H1 (cell line): Measurements from ENCODE around the gene MUC5AC. TPM values are rescaled to one million over a fixed set of nuclear protein-coding genes. Genes with fewer than 3 reads are reported as not detected.

Experiments
- CTCF ChIA-PET: fragments of 300-600 bp; sonication (Branson Sonifier 250); formaldehyde crosslinking; loops from one replicate; lab custom pipeline; 2021; ENCODE audit not compliant: partially characterized antibody; lab: Charles Lee
- POLR2A ChIA-PET: fragments of 300-600 bp; sonication (Branson Sonifier 250); formaldehyde crosslinking; loops from one replicate; lab custom pipeline; 2021; ENCODE audit warnings: inconsistent platforms; ENCODE audit not compliant: partially characterized antibody; lab: Charles Lee
- DNase-seq, 2 experiments: peaks; one replicate each; pipeline versions ENCODE4 v3.0.0 to v3.0.0-alpha.2; 2010 to 2022; ENCODE audit warnings: low spot score in 2 of 2, low read depth in 1 of 2, mixed read lengths in 1 of 2
- FAIRE-seq: peaks from 2 replicates; lab custom pipeline; 2011; peaks lifted over from hg19 to GRCh38; lab: Jason Lieb, UNC
- H2AFZ ChIP-seq: 2 replicates; pipeline ENCODE4 v1.8.1; 2012; ENCODE audit warnings: low read length, inconsistent platforms
- H2AK5ac ChIP-seq: 2 replicates; pipeline ENCODE4 v1.6.1; 2013; ENCODE audit warnings: low read depth, low read length
- H2BK120ac ChIP-seq: replicated peaks from 2 replicates; pipeline ENCODE3; 2013; ENCODE audit warnings: low read depth, low read length, inconsistent platforms
- H2BK12ac ChIP-seq: 2 replicates; pipeline ENCODE4 v1.6.1; 2013; ENCODE audit warnings: low read depth, low read length
- H2BK15ac ChIP-seq: 2 replicates; pipeline ENCODE4 v1.6.1; 2013; ENCODE audit warnings: low read length
- H2BK20ac ChIP-seq: 2 replicates; pipeline ENCODE4 v1.6.1; 2013; ENCODE audit warnings: low read length
- H2BK5ac ChIP-seq: 2 replicates; pipeline ENCODE4 v1.6.1; 2013; ENCODE audit warnings: low read depth, low read length
- H3K14ac ChIP-seq: 2 replicates; pipeline ENCODE4 v1.6.1; 2013; ENCODE audit warnings: inconsistent platforms; ENCODE audit not compliant: insufficient read length
- H3K18ac ChIP-seq: 2 replicates; pipeline ENCODE4 v1.6.1; 2013; ENCODE audit warnings: low read length; ENCODE audit errors: extremely low read depth
- H3K23ac ChIP-seq: 2 replicates; pipeline ENCODE4 v1.6.1; 2013; ENCODE audit warnings: inconsistent platforms; ENCODE audit not compliant: insufficient read length
- H3K23me2 ChIP-seq: 2 replicates; pipeline ENCODE4 v1.6.1; 2013; ENCODE audit warnings: low read depth, low read length
- H3K27ac ChIP-seq: 2 replicates; pipeline ENCODE4 v1.6.1; 2011; ENCODE audit warnings: low read depth, low read length, inconsistent platforms
- H3K27me3 ChIP-seq, 4 experiments: replicated peaks in 1 of 4; 1 replicate in 1 of 4; 2 replicates in 3 of 4; pipeline versions ENCODE4 v1.6.1 to v1.8.1; 2011 to 2013; ENCODE audit warnings: low read length in 3 of 4, mild to moderate bottlenecking in 3 of 4, inconsistent platforms in 2 of 4, mixed read lengths in 2 of 4, moderate library complexity in 1 of 4; ENCODE audit not compliant: control insufficient read depth in 3 of 4, insufficient read depth in 3 of 4; ENCODE audit errors: extremely low read depth in 1 of 4
- H3K36me3 ChIP-seq, 4 experiments: 2 replicates each; pipeline versions ENCODE4 v1.6.1 to v1.8.1; 2011 to 2013; ENCODE audit warnings: mild to moderate bottlenecking in 4 of 4, low read length in 3 of 4, moderate library complexity in 2 of 4, control low read depth in 1 of 4, inconsistent platforms in 1 of 4; ENCODE audit not compliant: insufficient read depth in 4 of 4, control insufficient read depth in 2 of 4
- H3K4ac ChIP-seq: replicated peaks from 2 replicates; pipeline ENCODE3; 2013; ENCODE audit warnings: low read length, low read depth, mixed read lengths, inconsistent platforms; ENCODE audit not compliant: insufficient read length
- H3K4me1 ChIP-seq, 4 experiments: replicated peaks in 1 of 4; 1 replicate in 1 of 4; 2 replicates in 3 of 4; pipeline versions ENCODE4 v1.6.1 to v1.8.1; 2011 to 2013; ENCODE audit warnings: low read length in 3 of 4, inconsistent platforms in 2 of 4, mixed read lengths in 1 of 4; ENCODE audit not compliant: insufficient read depth in 4 of 4, control insufficient read depth in 3 of 4
- H3K4me2 ChIP-seq, 2 experiments: 2 replicates each; pipeline versions ENCODE4 v1.6.1 to v1.8.1; 2011 to 2013; ENCODE audit warnings: low read depth in 2 of 2, low read length in 2 of 2, control low read depth in 1 of 2, inconsistent platforms in 1 of 2, mild to moderate bottlenecking in 1 of 2; ENCODE audit not compliant: insufficient read depth in 1 of 2
- H3K4me3 ChIP-seq, 4 experiments: fragments of 200-600, 300-600 bp in 1 of 4; sonication (generic), shearing (Covaris generic), sonication (Bioruptor Twin) in 1 of 4; 2 replicates each; pipeline versions ENCODE4 v1.5.1 to v1.8.1; 2011 to 2016; ENCODE audit warnings: low read length in 4 of 4, low read depth in 3 of 4, control low read depth in 2 of 4, inconsistent platforms in 2 of 4, mild to moderate bottlenecking in 2 of 4, mixed read lengths in 1 of 4, moderate library complexity in 1 of 4; ENCODE audit not compliant: insufficient read depth in 2 of 4; ENCODE audit errors: extremely low read depth in 1 of 4
- H3K56ac ChIP-seq: replicated peaks from 2 replicates; pipeline ENCODE3; 2013; ENCODE audit warnings: low read depth, mild to moderate bottlenecking, mixed read lengths, low read length, inconsistent platforms; ENCODE audit not compliant: insufficient read length
- H3K79me1 ChIP-seq: 2 replicates; pipeline ENCODE4 v1.6.1; 2013; ENCODE audit warnings: low read depth, low read length, control low read depth
- H3K79me2 ChIP-seq, 2 experiments: 2 replicates each; pipeline versions ENCODE4 v1.6.1 to v1.8.1; 2012 to 2013; ENCODE audit warnings: low read length in 2 of 2, mild to moderate bottlenecking in 2 of 2, inconsistent platforms in 1 of 2; ENCODE audit not compliant: insufficient read depth in 2 of 2, control insufficient read depth in 1 of 2
- H3K9ac ChIP-seq, 4 experiments: replicated peaks in 1 of 4; 1 replicate in 1 of 4; 2 replicates in 3 of 4; pipeline versions ENCODE4 v1.6.1 to v1.8.1; 2011 to 2013; ENCODE audit warnings: low read depth in 3 of 4, low read length in 3 of 4, control low read depth in 2 of 4, mild to moderate bottlenecking in 2 of 4, moderate library complexity in 2 of 4, inconsistent platforms in 1 of 4; ENCODE audit errors: extremely low read depth in 1 of 4
- H3K9me3 ChIP-seq, 2 experiments: 2 replicates each; pipeline versions ENCODE4 v1.6.1 to v1.8.1; 2012 to 2013; ENCODE audit warnings: mild to moderate bottlenecking in 2 of 2, moderate library complexity in 2 of 2, control low read depth in 1 of 2, inconsistent platforms in 1 of 2, low read depth in 1 of 2, low read length in 1 of 2, mixed read lengths in 1 of 2; ENCODE audit not compliant: insufficient read depth in 2 of 2
- H4K20me1 ChIP-seq, 2 experiments: replicated peaks in 1 of 2; 2 replicates each; pipeline versions ENCODE3 to v1.8.1; 2011 to 2013; ENCODE audit warnings: inconsistent platforms in 2 of 2, low read length in 2 of 2, mild to moderate bottlenecking in 1 of 2; ENCODE audit not compliant: insufficient read depth in 2 of 2, control insufficient read depth in 1 of 2
- H4K5ac ChIP-seq: 2 replicates; pipeline ENCODE4 v1.6.1; 2013; ENCODE audit warnings: low read length, low read depth, mixed read lengths, inconsistent platforms; ENCODE audit not compliant: insufficient read length
- H4K8ac ChIP-seq: 2 replicates; pipeline ENCODE4 v1.8.0; 2013; ENCODE audit warnings: mild to moderate bottlenecking, moderate library complexity, low read length, inconsistent platforms; ENCODE audit not compliant: insufficient read depth; ENCODE audit errors: extremely low read depth
- H4K91ac ChIP-seq: replicated peaks from 2 replicates; pipeline ENCODE3; 2013; ENCODE audit warnings: low read length, mixed read lengths, inconsistent platforms; ENCODE audit not compliant: insufficient read length
- CBX8 ChIP-seq: fragments of 300-800, 300-1000 bp; sonication (generic); IDR thresholded peaks from 2 replicates; pipeline ENCODE4 v1.7.1; 2016; ENCODE audit warnings: low read depth, low read length, borderline replicate concordance
- HDAC2 ChIP-seq, 2 experiments: fragments of 300-600 bp in 1 of 2; sonication (generic) in 1 of 2; IDR thresholded peaks; 2 replicates each; pipeline ENCODE4 v1.6.1; 2011 to 2012; ENCODE audit warnings: low read depth in 2 of 2, low read length in 2 of 2, mild to moderate bottlenecking in 2 of 2, moderate library complexity in 2 of 2, borderline replicate concordance in 1 of 2, inconsistent platforms in 1 of 2
- KDM4A ChIP-seq: IDR thresholded peaks from one replicate; pipeline ENCODE4 v1.7.1; 2012; ENCODE audit warnings: low read depth, mild to moderate bottlenecking, moderate library complexity, low read length, inconsistent platforms; ENCODE audit not compliant: severe bottlenecking
- PHF8 ChIP-seq: fragments of 200-600 bp; sonication (generic); conservative IDR thresholded peaks from 2 replicates; pipeline ENCODE4 v1.7.1; 2012; ENCODE audit warnings: low read depth, mild to moderate bottlenecking, inconsistent platforms, low read length, moderate library complexity
- RAD21 ChIP-seq, 2 experiments: IDR thresholded peaks in 1 of 2; conservative IDR thresholded peaks in 1 of 2; 2 replicates each; pipeline ENCODE4 v1.6.1; 2011; ENCODE audit warnings: low read depth in 2 of 2, low read length in 2 of 2, improper control_type of control experiment in 1 of 2, inconsistent platforms in 1 of 2, mild to moderate bottlenecking in 1 of 2, moderate library complexity in 1 of 2
- RBBP5 ChIP-seq: IDR thresholded peaks from 2 replicates; pipeline ENCODE4 v1.7.1; 2012; ENCODE audit warnings: low read depth, mild to moderate bottlenecking, inconsistent platforms, low read length, moderate library complexity, borderline replicate concordance
- RFX5 ChIP-seq: IDR thresholded peaks from 2 replicates; pipeline ENCODE4 v1.6.1; 2011; ENCODE audit warnings: low read depth, low read length, improper control_type of control experiment, borderline replicate concordance
- SP2 ChIP-seq: IDR thresholded peaks from 2 replicates; pipeline ENCODE4 v1.6.1; 2012; ENCODE audit warnings: mild to moderate bottlenecking, low read length, inconsistent platforms
- TBP ChIP-seq: IDR thresholded peaks from 2 replicates; pipeline ENCODE4 v1.6.1; 2011; ENCODE audit warnings: low read depth, low read length, improper control_type of control experiment
- TEAD4 ChIP-seq: IDR thresholded peaks from 2 replicates; pipeline ENCODE4 v1.6.1; 2012; ENCODE audit warnings: low read depth, low read length, inconsistent platforms, mixed read lengths
- WGBS, 2 experiments: shearing (Covaris generic) in 1 of 2; methylation state at CpG; one replicate each; pipeline versions ENCODE4 v1.1.6 to v1.1.7; 2013 to 2015; ENCODE audit warnings: low lambda C conversion rate in 2 of 2, mixed read lengths in 2 of 2, inconsistent platforms in 1 of 2, low coverage in 1 of 2, missing lambda C conversion rate in 1 of 2; ENCODE audit not compliant: insufficient replicate concordance in 2 of 2, insufficient coverage in 1 of 2, insufficient read length in 1 of 2; ENCODE audit errors: extremely low coverage in 1 of 2, missing lambda C conversion rate in 1 of 2; 5-methylcytosine and 5-hydroxymethylcytosine counted together
- polyA plus RNA-seq, 7 experiments: library from polyadenylated mRNA; depleted of rRNA in 3 of 7; stranded (reverse) in 5 of 7; unstranded in 2 of 7; fragments of >200 nt in 5 of 7; fragments of 200-250 nt in 2 of 7; gene quantifications; 1 replicate in 5 of 7; 2 replicates in 1 of 7; 4 replicates in 1 of 7; pipeline versions ENCODE4 v1.2.1 to v1.2.3, GENCODE V29; 2011 to 2013; ENCODE audit warnings: missing spikeins in 2 of 7, mixed read lengths in 2 of 7
- total RNA-seq: library from RNA; stranded (reverse); fragmentation: NEBNext Ultra II Directional; extraction: Animal tissue kit (Norgen Biotek cat#: 25700); gene quantifications from 2 replicates; pipeline ENCODE4 v1.2.1, GENCODE V29; 2021
- TF ChIP-seq, protein P1 (sequence below): IDR thresholded peaks from 2 replicates; pipeline ENCODE4 v1.6.1; 2012; ENCODE audit warnings: low read length, inconsistent platforms

The MUC5AC gene
- total and polyA plus RNA-seq, 2 of the 8 experiments (the other 6 are each of a cell fraction or from before 2014, with no cell fraction given), result not detected

DNA sequence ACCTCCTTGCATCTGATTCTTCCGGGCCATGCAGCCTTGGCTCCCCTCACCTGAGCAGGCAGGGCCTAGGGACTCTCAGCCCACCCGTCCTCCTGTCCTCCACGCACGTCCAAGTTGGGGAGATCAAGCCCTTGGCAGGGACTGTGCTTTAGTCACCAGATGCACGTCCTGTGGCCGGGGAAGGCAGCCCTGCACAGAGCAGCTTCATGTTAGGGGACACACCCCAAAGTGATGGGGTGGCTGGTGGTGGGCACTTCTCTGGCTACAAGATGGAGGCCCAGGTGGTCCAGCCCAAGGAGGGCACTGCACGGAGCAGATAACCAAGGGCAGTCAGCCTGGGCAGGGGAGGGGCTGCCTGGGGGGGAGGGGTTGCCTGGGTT, 66.3 kb downstream of the MUC5AC start:
- H3K27ac ChIP-seq, result no peak overlapping the region
- H2AFZ ChIP-seq, result no peak overlapping the region
- no peaks in the 10 kb centered on the region for H3K79me1 ChIP-seq
- 0 out of 2 replicates have a peak overlapping the region, but pooled peaks have one; percentile 39 for H2AK5ac ChIP-seq
- H3K14ac ChIP-seq, result no peak overlapping the region
- H3K27me3 ChIP-seq, result no peaks in the 10 kb centered on the region
- H2BK15ac ChIP-seq, result no peak overlapping the region
- no peak overlapping the region for H3K23ac ChIP-seq
- ChIA-PET CTCF (no interaction called here), POLR2A (interaction anchor here (0.9 kb wide), 1 partner anchor 299 kb away, joined by 3 read pairs; no protein-coding TSS in a partner anchor)
- DNase-seq (no peak), FAIRE-seq (no peak)
- peaks cover 0 to 14% (median 5%) of the 10 kb centered on the region in 4 experiments; a peak in 6 of 7 replicates for H3K4me1 ChIP-seq
- H4K5ac ChIP-seq, result no peak overlapping the region
- H3K9ac ChIP-seq, result no peak overlapping the region
- H3K4ac ChIP-seq, result no peak overlapping the region
- H4K8ac ChIP-seq, result peak overlapping the region; percentile 92
- H3K4me3 ChIP-seq, result no peak overlapping the region
- no peaks in the 10 kb centered on the region for H3K23me2 ChIP-seq
- H2BK12ac ChIP-seq, result no peak overlapping the region; the same call in 1 of the 2 replicates
- no peaks in the 10 kb centered on the region for H3K79me2 ChIP-seq
- H4K91ac ChIP-seq, result peak overlapping the region; percentile 54
- H3K9me3 ChIP-seq, result no peaks in the 10 kb centered on the region; a peak in 1 of 4 replicates
- peak overlapping the region; percentile 71 for H3K18ac ChIP-seq
- no peak overlapping the region for H2BK5ac ChIP-seq
- 0 out of 2 replicates have a peak overlapping the region, but pooled peaks have one; percentile 72 for H2BK20ac ChIP-seq
- no peak overlapping the region for H3K4me2 ChIP-seq
- H2BK120ac ChIP-seq, result no peak overlapping the region
- H3K56ac ChIP-seq, result no peak overlapping the region
- peaks cover 0 to 1% of the 10 kb centered on the region in 2 experiments for H4K20me1 ChIP-seq
- H3K36me3 ChIP-seq, result no peaks in the 10 kb centered on the region
- WGBS, 2 experiments, result 91% methylated on average over 4 of the region's 7 CpGs; no CpG with 5 or more reads in 1 of the 2 experiments
- TF ChIP-seq KDM4A, result no peak
- no peak for TF ChIP-seq RBBP5
- TF ChIP-seq CBX8, result no peak
- no peak for TF ChIP-seq HDAC2 (IDR thresholded peaks at IDR 0.05; ENCODE audit: borderline replicate concordance in 1 of 2, low read depth in 2 of 2, low read length in 2 of 2)
- TF ChIP-seq TBP, result no peak
- TF ChIP-seq PHF8, result no peak
- no peak for TF ChIP-seq RFX5
- TF ChIP-seq TEAD4, result no peak
- TF ChIP-seq SP2, result no peak
- TF ChIP-seq RAD21 (IDR thresholded peaks at IDR 0.05 in 1 of 2, conservative IDR thresholded peaks at IDR 0.05 in 1 of 2; ENCODE audit: low read depth in 2 of 2, low read length in 2 of 2), result no peak
- TF ChIP-seq, protein P1, sequence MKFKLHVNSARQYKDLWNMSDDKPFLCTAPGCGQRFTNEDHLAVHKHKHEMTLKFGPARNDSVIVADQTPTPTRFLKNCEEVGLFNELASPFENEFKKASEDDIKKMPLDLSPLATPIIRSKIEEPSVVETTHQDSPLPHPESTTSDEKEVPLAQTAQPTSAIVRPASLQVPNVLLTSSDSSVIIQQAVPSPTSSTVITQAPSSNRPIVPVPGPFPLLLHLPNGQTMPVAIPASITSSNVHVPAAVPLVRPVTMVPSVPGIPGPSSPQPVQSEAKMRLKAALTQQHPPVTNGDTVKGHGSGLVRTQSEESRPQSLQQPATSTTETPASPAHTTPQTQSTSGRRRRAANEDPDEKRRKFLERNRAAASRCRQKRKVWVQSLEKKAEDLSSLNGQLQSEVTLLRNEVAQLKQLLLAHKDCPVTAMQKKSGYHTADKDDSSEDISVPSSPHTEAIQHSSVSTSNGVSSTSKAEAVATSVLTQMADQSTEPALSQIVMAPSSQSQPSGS, result no peak
